ENCODE data around the gene LZTR1. TPM values are rescaled to one million over a fixed set of nuclear protein-coding genes. Genes with fewer than 3 reads are reported as not detected.

LZTR1 gene
- total and polyA plus RNA-seq, 10 of the 15 experiments (the other 5 are each of a cell fraction or from before 2014, with no cell fraction given): 0.82 to 50.3 (median 19.3) TPM

DNA sequence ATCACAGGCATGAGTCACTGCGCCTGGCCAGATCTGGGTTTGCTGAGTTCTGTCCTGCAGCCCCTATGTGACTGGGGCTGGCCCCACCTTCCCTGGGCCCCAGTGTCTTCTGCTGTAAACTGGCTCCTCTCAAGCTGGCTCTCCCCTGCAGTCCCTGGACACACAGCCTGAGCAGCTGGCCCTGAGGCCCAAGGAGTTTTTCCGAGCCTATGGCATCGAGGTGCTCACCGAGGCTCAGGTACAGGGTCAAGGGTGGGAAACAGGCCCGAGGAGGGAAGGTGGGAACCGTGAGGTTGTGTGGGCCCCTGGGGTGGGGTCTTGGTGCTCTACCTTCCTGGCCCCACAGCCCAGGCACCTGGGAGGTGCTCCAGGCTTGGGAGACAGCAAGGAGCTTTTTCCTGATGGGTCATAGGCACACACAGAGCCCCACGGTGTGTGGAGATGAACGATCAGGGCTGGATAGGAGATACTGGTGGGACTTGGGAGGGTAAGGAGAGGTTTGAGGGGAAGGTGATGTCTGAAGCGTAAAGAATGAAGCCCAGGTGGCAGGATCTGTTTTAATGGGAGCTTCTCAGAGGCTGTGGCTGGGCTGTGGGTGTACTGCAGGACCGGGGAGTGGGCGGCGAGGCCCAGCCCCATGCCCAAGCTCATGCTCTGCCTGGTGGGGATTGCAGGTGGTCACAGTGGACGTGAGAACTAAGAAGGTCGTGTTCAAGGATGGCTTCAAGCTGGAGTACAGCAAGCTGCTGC, 6.4 kb upstream of the LZTR1 start (continued):
- TF ChIP-seq ESRRA (IDR thresholded peaks at IDR 0.05; ENCODE audit: low read length) (no peak), MXI1 (IDR thresholded peaks at IDR 0.05; ENCODE audit: low read depth, low read length) (no peak), HCFC1 (IDR thresholded peaks at IDR 0.05; ENCODE audit: low read length) (no peak)

DNA sequence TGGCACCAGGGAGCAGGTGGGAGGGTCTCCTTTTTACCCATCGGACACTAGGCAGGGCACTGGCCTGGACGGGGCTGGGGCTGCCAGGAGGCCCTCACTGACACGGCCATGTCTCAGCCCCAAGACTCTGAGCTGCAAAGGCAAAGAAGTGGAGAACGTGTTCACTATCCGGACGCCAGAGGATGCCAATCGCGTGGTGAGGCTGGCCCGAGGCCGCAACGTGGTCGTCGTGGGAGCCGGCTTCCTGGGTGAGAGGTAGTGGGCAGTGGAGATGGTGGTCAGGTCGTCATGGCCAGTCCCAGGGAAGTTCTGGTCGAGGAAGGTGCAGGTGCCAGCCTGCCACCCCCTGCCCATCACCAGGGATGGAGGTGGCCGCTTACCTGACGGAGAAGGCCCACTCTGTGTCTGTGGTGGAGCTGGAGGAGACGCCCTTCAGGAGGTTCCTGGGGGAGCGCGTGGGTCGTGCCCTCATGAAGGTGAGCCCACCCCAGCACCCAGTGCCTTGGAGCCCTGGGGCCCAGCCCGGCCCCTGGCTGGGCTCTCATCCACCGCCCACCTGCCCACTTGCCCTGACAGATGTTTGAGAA, 5.7 kb upstream of the LZTR1 start:
- Histone ChIP-seq H3K4me3 (no peak overlapping the region), H4K20me1 (ENCODE audit: control insufficient read depth, insufficient read depth) (no peaks in the 10 kb centered on the region), H3K4me1 (ENCODE audit: control insufficient read depth, insufficient read depth, low read length) (peaks cover 5% of the 10 kb centered on the region; the same call in 1 of the 2 replicates), H3K36me3 (ENCODE audit: control insufficient read depth in 2 of 2, insufficient read depth in 2 of 2, low read length in 1 of 2) (no peaks in the 10 kb centered on the region), H3K4me2 (ENCODE audit: control insufficient read depth, insufficient read depth) (no peak overlapping the region), H3K27ac (ENCODE audit: control insufficient read depth, insufficient read depth) (no peak overlapping the region), H3K9me3 (replicated peaks; ENCODE audit: control insufficient read depth, insufficient read depth, low read length) (peaks cover 6% of the 10 kb centered on the region; the same call in 2 of the 3 replicates), H3K79me2 (ENCODE audit: control insufficient read depth, insufficient read depth, low read length) (peaks cover under 1% of the 10 kb centered on the region; the same call in 1 of the 2 replicates), H3K9ac (ENCODE audit: control insufficient read depth, insufficient read depth, low read length) (no peak overlapping the region), H3K27me3 (replicated peaks in 1 of 2; ENCODE audit: control insufficient read depth in 2 of 2, insufficient read depth in 2 of 2, low read length in 1 of 2) (no peaks in the 10 kb centered on the region), H2AFZ (ENCODE audit: control insufficient read depth, low read depth, low read length) (no peak overlapping the region)
- RAD21 ChIA-PET (ENCODE audit: unreplicated experiment): no interaction called here
- CTCF ChIA-PET: no interaction called here
- ATAC-seq: no peak
- 55% methylated on average over 24 of the region's 24 CpGs for WGBS (ENCODE audit: insufficient coverage, insufficient replicate concordance, low lambda C conversion rate, missing lambda C conversion rate)
- SMC1A ChIA-PET (ENCODE audit: uncharacterized antibody, unreplicated experiment): no interaction called here
- in situ Hi-C loops (cut with MboI) (no loop called here), intact Hi-C loops (cut with micrococcal nuclease; ENCODE audit: unreplicated experiment) (no loop called here)
- POLR2A ChIA-PET: no interaction called here
- no peak for DNase-seq (ENCODE audit: low read depth, low spot score)
- no TSS peak for BruUV-seq (replicated peaks)
- TF ChIP-seq RELA (IDR thresholded peaks at IDR 0.05; ENCODE audit: borderline replicate concordance, partially characterized antibody) (no peak), EED (IDR thresholded peaks at IDR 0.05; ENCODE audit: low read depth) (no peak), RAD21 (IDR thresholded peaks at IDR 0.05; ENCODE audit: insufficient read depth, low read depth, low read length) (no peak), ESRRA (IDR thresholded peaks at IDR 0.05; ENCODE audit: low read length) (no peak), RCOR1 (conservative IDR thresholded peaks at IDR 0.05; ENCODE audit: low read depth, low read length) (no peak), FOXK2 (IDR thresholded peaks at IDR 0.05) (no peak), BCL11A (IDR thresholded peaks at IDR 0.05; ENCODE audit: low read depth, low read length) (no peak)
- no peak for FAIRE-seq
